Fibroblast of lung (primary cell): ENCODE results near the gene DOCK7.

ENCODE experiments used
- EZH2 ChIP-seq: IDR thresholded peaks from 2 replicates; pipeline ENCODE4 v1.5.1; 2012; ENCODE audit warnings: low read length, control low read depth, mild to moderate bottlenecking; ENCODE audit errors: missing control alignments
- TF ChIP-seq, protein P1 (sequence below), 2 donors: IDR thresholded peaks in 1 of 2; conservative IDR thresholded peaks in 1 of 2; 1 replicate in 1 of 2; 2 replicates in 1 of 2; pipeline ENCODE4 v1.5.1; 2011 to 2012; ENCODE audit warnings: low read length in 2 of 2, control low read depth in 1 of 2, inconsistent platforms in 1 of 2, low read depth in 1 of 2, mild to moderate bottlenecking in 1 of 2

DNA sequence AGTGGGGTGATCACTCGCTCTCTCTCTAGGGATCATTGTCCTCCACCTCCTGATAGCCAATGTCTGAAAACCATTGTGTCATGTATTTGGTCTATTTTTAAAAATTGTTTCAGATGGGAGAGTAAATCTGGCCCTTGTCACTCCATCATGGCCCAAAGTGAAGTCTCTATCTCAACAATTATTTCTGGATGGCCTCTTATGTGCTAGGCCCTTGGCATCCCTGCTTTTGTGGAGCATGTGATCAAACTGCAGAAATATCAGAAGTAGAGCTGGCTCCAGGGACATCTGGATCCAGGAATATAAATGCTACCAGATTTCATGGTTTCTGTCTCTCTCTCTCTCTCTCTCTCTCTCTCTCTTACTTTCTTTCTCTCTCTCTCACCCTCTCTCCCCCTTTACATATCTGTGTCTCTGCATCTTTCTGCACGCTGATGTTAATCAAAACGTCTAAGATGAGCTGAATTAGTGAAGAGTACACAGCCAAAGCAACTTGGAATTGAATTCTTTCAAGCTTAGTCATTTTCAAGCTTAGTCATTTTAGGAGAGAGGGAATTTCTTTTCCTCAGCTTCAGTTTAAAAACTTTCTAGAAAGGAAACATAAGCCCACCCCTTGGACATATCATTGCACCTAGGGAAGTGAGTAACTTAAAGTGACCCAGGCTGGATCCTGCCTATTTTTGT is 47.4 kb upstream of the DOCK7 start:
- TF ChIP-seq, protein P1, sequence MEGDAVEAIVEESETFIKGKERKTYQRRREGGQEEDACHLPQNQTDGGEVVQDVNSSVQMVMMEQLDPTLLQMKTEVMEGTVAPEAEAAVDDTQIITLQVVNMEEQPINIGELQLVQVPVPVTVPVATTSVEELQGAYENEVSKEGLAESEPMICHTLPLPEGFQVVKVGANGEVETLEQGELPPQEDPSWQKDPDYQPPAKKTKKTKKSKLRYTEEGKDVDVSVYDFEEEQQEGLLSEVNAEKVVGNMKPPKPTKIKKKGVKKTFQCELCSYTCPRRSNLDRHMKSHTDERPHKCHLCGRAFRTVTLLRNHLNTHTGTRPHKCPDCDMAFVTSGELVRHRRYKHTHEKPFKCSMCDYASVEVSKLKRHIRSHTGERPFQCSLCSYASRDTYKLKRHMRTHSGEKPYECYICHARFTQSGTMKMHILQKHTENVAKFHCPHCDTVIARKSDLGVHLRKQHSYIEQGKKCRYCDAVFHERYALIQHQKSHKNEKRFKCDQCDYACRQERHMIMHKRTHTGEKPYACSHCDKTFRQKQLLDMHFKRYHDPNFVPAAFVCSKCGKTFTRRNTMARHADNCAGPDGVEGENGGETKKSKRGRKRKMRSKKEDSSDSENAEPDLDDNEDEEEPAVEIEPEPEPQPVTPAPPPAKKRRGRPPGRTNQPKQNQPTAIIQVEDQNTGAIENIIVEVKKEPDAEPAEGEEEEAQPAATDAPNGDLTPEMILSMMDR (conservative IDR thresholded peaks at IDR 0.05 in 1 of 2, IDR thresholded peaks at IDR 0.05 in 1 of 2; ENCODE audit: low read depth in 1 of 2, low read length in 2 of 2) = no peak
- TF ChIP-seq EZH2 = no peak
